Left lung (tissue), 10 donors: Measurements from ENCODE around the gene PMAIP1. TPM values are rescaled to one million over a fixed set of nuclear protein-coding genes. Genes with fewer than 3 reads are reported as not detected.

Experiments used
- ATAC-seq: fragments of 200-7000 bp; cut with Tn5 transposase; one replicate; pipeline ENCODE4 v1.9.1; 2020; ENCODE audit warnings: moderate library complexity
- DNase-seq, 4 donors: peaks; one replicate each; pipeline ENCODE4 v3.0.0-alpha.2; 2013 to 2020
- H3K27ac ChIP-seq, 2 donors: fragments of 200-600 bp; sonication (generic) in 1 of 2; one replicate each; pipeline versions ENCODE4 v1.5.0 to v1.8.0; 2020 to 2021
- H3K27me3 ChIP-seq, 2 donors: fragments of 200-600 bp; sonication (generic) in 1 of 2; one replicate each; pipeline versions ENCODE4 v1.5.0 to v1.8.0; 2020 to 2021
- H3K36me3 ChIP-seq, 2 donors: fragments of 200-600 bp; sonication (generic) in 1 of 2; one replicate each; pipeline versions ENCODE4 v1.5.0 to v1.8.0; 2020 to 2021
- H3K4me1 ChIP-seq, 2 donors: fragments of 200-600 bp; one replicate each; pipeline ENCODE4 v1.8.0; 2021
- H3K4me3 ChIP-seq, 2 donors: fragments of 200-600 bp; sonication (generic) in 1 of 2; one replicate each; pipeline versions ENCODE4 v1.5.0 to v1.8.0; 2020 to 2021; ENCODE audit warnings: mild to moderate bottlenecking in 1 of 2
- H3K9me3 ChIP-seq, 2 donors: fragments of 200-600 bp; sonication (generic) in 1 of 2; one replicate each; pipeline versions ENCODE4 v1.5.0 to v1.8.0; 2020 to 2021
- intact Hi-C, 2 donors: fragments of 100-400 bp; cut with DNase I; formaldehyde crosslinking; loops; one replicate each; pipeline versions ENCODE4 v1.11.2 to v1.14.2; 2022
- polyA plus RNA-seq, 6 donors: library from polyadenylated mRNA; unstranded; fragments of 120-200 nt; gene quantifications; one replicate each; pipeline ENCODE4 v1.2.1, GENCODE V29; 2013; ENCODE audit not compliant: insufficient read length in 6 of 6
- total RNA-seq, 2 donors: library from RNA; stranded (reverse); fragmentation: NEBNext Ultra II Directional; extraction: Animal tissue kit (Norgen Biotek cat#: 25700); gene quantifications; one replicate each; pipeline ENCODE4 v1.2.1, GENCODE V29; 2021
- TF ChIP-seq, protein P1 (sequence below), 2 donors: fragments of 200-600 bp; sonication (generic) in 1 of 2; IDR thresholded peaks; one replicate each; pipeline versions ENCODE4 v1.5.0 to v1.8.0; 2021; ENCODE audit warnings: antibody characterized with exemption in 2 of 2
- donor health status: DM: no; HTN: yes; CAD: no.
- donor health status: DM: no; HTN: no; CAD: no.

PMAIP1 gene
- total and polyA plus RNA-seq, 8 donors = 1.2 to 5.9 (median 2.5) TPM

DNA sequence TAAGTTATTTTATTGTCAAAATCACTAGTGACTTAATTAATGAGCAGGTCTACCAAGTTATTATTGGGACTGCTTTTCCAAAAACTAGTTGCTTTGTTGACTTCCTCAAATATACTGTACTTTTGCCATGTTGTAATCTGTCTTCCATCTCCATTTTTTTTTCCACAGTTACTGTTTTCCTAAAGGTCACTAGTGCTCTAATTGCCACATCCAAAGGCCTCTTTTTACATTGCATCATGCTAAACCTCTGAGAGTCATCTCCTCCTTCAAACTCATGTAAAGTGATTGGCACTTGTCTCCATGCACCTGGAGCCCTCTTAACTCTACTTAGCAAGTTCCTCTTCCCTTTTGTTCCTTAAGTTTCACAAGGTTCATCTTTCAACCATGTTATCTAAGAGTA, 11.8 kb downstream of the PMAIP1 start:
- ATAC-seq = peak; percentile 33
- peaks cover 0 to 11% of the 10 kb centered on the region in 2 donors for H3K27me3 ChIP-seq
- TF ChIP-seq, protein P1, sequence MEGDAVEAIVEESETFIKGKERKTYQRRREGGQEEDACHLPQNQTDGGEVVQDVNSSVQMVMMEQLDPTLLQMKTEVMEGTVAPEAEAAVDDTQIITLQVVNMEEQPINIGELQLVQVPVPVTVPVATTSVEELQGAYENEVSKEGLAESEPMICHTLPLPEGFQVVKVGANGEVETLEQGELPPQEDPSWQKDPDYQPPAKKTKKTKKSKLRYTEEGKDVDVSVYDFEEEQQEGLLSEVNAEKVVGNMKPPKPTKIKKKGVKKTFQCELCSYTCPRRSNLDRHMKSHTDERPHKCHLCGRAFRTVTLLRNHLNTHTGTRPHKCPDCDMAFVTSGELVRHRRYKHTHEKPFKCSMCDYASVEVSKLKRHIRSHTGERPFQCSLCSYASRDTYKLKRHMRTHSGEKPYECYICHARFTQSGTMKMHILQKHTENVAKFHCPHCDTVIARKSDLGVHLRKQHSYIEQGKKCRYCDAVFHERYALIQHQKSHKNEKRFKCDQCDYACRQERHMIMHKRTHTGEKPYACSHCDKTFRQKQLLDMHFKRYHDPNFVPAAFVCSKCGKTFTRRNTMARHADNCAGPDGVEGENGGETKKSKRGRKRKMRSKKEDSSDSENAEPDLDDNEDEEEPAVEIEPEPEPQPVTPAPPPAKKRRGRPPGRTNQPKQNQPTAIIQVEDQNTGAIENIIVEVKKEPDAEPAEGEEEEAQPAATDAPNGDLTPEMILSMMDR (IDR thresholded peaks at IDR 0.05) = no peak
- no peak for DNase-seq
- peaks cover 0 to 17% of the 10 kb centered on the region in 2 donors for H3K4me1 ChIP-seq
- H3K27ac ChIP-seq = peak overlapping the region in 1 of 2 donors; percentile 73
- intact Hi-C loops = no loop called here
- no peaks in the 10 kb centered on the region for H3K9me3 ChIP-seq
- H3K36me3 ChIP-seq = no peaks in the 10 kb centered on the region
- no peak overlapping the region for H3K4me3 ChIP-seq

DNA sequence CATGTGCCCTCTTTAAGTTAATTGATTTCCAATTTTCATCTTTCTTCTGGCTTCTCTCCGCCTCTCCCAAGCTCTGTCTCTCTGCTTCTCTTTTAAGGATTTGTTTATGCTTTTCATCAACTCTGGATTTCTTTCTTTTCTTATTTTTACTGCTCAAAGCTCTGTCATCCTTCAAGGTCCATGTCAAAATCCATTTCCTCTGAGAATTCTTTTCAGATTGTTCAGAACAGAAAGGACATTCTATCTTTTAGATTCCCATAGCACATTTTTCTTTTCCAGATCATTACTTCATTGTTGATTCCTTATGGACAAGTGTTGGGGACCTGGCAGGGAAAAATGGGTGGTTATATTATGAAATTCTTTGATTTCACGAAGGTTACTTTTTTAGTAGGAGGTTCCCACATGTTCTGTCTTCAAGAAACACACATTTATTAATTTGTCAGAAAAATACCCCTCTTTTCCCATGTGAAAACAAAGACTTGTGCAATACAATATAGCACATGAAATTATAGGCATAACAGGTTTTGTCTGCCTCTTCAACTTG, 12.3 kb downstream of the PMAIP1 start:
- TF ChIP-seq, protein P1 (IDR thresholded peaks at IDR 0.05) = no peak
- DNase-seq (no peak), ATAC-seq (no peak)
- no peak overlapping the region for H3K4me3 ChIP-seq
- H3K36me3 ChIP-seq = no peaks in the 10 kb centered on the region
- H3K9me3 ChIP-seq = no peaks in the 10 kb centered on the region
- peaks cover 0 to 11% of the 10 kb centered on the region in 2 donors for H3K27me3 ChIP-seq
- peak overlapping the region in 1 of 2 donors; percentile 73 for H3K27ac ChIP-seq
- peaks cover 0 to 17% of the 10 kb centered on the region in 2 donors for H3K4me1 ChIP-seq
- intact Hi-C loops = no loop called here

DNA sequence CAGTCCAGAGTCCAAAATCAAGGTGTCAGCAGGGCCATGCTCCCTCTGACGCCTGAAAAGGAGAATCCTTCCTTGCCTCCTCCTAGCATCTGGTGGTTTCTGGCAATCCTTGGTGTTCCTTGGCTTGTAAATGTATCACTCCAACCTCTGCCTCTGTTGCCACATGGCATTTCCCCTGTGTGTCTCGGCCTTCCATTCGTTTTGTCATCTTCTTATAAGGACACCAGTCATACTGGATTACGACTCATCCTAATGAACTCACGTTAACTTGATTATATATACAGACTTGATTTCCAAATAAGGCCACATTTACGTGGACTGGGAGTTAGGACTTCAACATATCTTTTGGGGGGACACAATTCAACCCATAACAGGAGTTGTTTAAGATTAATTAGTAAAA, 15.8 kb downstream of the PMAIP1 start:
- ATAC-seq = no peak
- Histone ChIP-seq H3K4me1 (peaks cover 0 to 36% of the 10 kb centered on the region in 2 donors), H3K4me3 (no peak overlapping the region), H3K36me3 (no peaks in the 10 kb centered on the region), H3K9me3 (no peaks in the 10 kb centered on the region), H3K27me3 (no peaks in the 10 kb centered on the region), H3K27ac (no peak overlapping the region)
- intact Hi-C loops = no loop called here
- no peak for DNase-seq
- TF ChIP-seq, protein P1 (IDR thresholded peaks at IDR 0.05) = no peak

DNA sequence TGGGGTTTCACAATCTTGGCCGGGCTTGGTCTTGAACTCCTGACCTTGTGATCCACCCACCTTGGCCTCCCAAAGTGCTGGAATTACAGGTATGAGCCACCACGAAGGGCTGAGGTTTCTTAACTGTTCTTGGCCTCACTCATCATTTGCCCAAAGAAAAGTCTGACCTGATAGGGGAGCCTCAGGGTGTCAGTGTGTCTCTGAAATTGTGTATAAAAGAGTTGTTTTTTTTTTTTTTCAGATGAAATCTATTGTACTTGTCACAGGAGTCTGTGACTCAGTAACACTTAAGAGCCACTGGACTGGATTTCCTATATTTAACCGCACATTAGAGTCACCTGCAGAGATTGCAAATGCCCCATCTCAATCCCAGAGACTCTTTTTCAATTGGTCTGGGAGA, 16.9 kb downstream of the PMAIP1 start:
- no peaks in the 10 kb centered on the region for H3K36me3 ChIP-seq
- TF ChIP-seq, protein P1 (IDR thresholded peaks at IDR 0.05) = no peak
- no peak overlapping the region for H3K4me3 ChIP-seq
- no peak for DNase-seq
- H3K27ac ChIP-seq = no peak overlapping the region
- H3K4me1 ChIP-seq = peaks cover 0 to 24% of the 10 kb centered on the region in 2 donors
- intact Hi-C loops = no loop called here
- H3K27me3 ChIP-seq = no peaks in the 10 kb centered on the region
- no peak for ATAC-seq
- no peaks in the 10 kb centered on the region for H3K9me3 ChIP-seq

DNA sequence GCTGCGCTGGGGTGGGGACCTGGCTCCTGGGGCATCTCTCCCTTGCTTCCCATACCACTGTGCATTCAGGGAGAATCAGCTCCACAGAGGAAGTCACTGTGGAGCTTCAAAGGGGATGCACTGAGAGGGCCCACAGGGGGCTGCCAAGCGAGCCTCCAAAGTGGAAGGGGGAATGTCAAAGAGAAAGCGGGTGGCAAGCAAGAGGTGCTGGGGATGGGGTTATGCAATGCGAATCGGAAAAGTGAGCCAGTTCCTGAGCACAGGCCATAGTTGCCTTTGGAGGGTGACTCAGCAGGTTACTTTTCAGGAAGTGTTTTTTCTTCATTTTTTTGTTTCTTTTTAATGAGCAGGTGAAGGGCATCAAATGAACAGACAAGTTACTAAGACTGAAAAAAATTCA, 17.6 kb downstream of the PMAIP1 start:
- Histone ChIP-seq H3K36me3 (no peaks in the 10 kb centered on the region), H3K9me3 (no peaks in the 10 kb centered on the region), H3K4me1 (peaks cover 0 to 23% of the 10 kb centered on the region in 2 donors), H3K4me3 (no peak overlapping the region), H3K27ac (peak overlapping the region in 1 of 2 donors; percentile 46), H3K27me3 (no peaks in the 10 kb centered on the region)
- ATAC-seq = peak; percentile 63
- TF ChIP-seq, protein P1 (IDR thresholded peaks at IDR 0.05) = no peak
- intact Hi-C loops = no loop called here
- DNase-seq = peak in 1 of 4 donors; percentile 47
